ENCODE results near the gene PPP1R1B.

PPP1R1B gene

GRCh38 chr17:39595294-39595693 lies 31.5 kb upstream of the PPP1R1B start:
- Histone ChIP-seq H3K27ac (ENCODE audit: low read length) (no peak overlapping the region), H3K36me3 (ENCODE audit: control insufficient read depth in 1 of 2, insufficient read depth in 2 of 2, low read length in 2 of 2) (no peaks in the 10 kb centered on the region), H3K4me1 (ENCODE audit: control insufficient read depth in 1 of 2, insufficient read depth in 2 of 2, low read length in 2 of 2) (peaks cover 0 to 22% of the 10 kb centered on the region in 2 donors), H3K9me3 (ENCODE audit: control insufficient read depth in 1 of 2, low read length in 2 of 2) (no peaks in the 10 kb centered on the region), H3K27me3 (ENCODE audit: low read depth, low read length) (peaks cover 62% of the 10 kb centered on the region), H3K4me3 (ENCODE audit: low read depth in 1 of 2, low read length in 2 of 2) (no peak overlapping the region)

GRCh38 chr17:39595928-39596510 lies 30.7 kb upstream of the PPP1R1B start:
- Histone ChIP-seq H3K27me3 (ENCODE audit: low read depth, low read length) (peaks cover 69% of the 10 kb centered on the region), H3K9me3 (ENCODE audit: control insufficient read depth in 1 of 2, low read length in 2 of 2) (no peaks in the 10 kb centered on the region), H3K4me3 (ENCODE audit: low read depth in 1 of 2, low read length in 2 of 2) (no peak overlapping the region), H3K4me1 (ENCODE audit: control insufficient read depth in 1 of 2, insufficient read depth in 2 of 2, low read length in 2 of 2) (peaks cover 0 to 22% of the 10 kb centered on the region in 2 donors), H3K27ac (ENCODE audit: low read length) (no peak overlapping the region), H3K36me3 (ENCODE audit: control insufficient read depth in 1 of 2, insufficient read depth in 2 of 2, low read length in 2 of 2) (no peaks in the 10 kb centered on the region)

GRCh38 chr17:39596543-39597267 lies 30.0 kb upstream of the PPP1R1B start:
- no peaks in the 10 kb centered on the region for H3K9me3 ChIP-seq (ENCODE audit: control insufficient read depth in 1 of 2, low read length in 2 of 2)
- no peak overlapping the region for H3K4me3 ChIP-seq (ENCODE audit: low read depth in 1 of 2, low read length in 2 of 2)

GRCh38 chr17:39597372-39598046 lies 29.2 kb upstream of the PPP1R1B start:
- Histone ChIP-seq H3K27me3 (ENCODE audit: low read depth, low read length) (peaks cover 77% of the 10 kb centered on the region), H3K27ac (ENCODE audit: low read length) (no peak overlapping the region), H3K36me3 (ENCODE audit: control insufficient read depth in 1 of 2, insufficient read depth in 2 of 2, low read length in 2 of 2) (no peaks in the 10 kb centered on the region), H3K4me1 (ENCODE audit: control insufficient read depth in 1 of 2, insufficient read depth in 2 of 2, low read length in 2 of 2) (peaks cover 0 to 22% of the 10 kb centered on the region in 2 donors), H3K9me3 (ENCODE audit: control insufficient read depth in 1 of 2, low read length in 2 of 2) (no peaks in the 10 kb centered on the region), H3K4me3 (ENCODE audit: low read depth in 1 of 2, low read length in 2 of 2) (no peak overlapping the region)

More at GRCh38 chr17:39596543-39597267, 30.0 kb upstream of the PPP1R1B start:
- peaks cover 0 to 22% of the 10 kb centered on the region in 2 donors for H3K4me1 ChIP-seq (ENCODE audit: control insufficient read depth in 1 of 2, insufficient read depth in 2 of 2, low read length in 2 of 2)
- peaks cover 73% of the 10 kb centered on the region for H3K27me3 ChIP-seq (ENCODE audit: low read depth, low read length)
- no peaks in the 10 kb centered on the region for H3K36me3 ChIP-seq (ENCODE audit: control insufficient read depth in 1 of 2, insufficient read depth in 2 of 2, low read length in 2 of 2)
- H3K27ac ChIP-seq (ENCODE audit: low read length) = no peak overlapping the region

- Histone ChIP-seq H3K27me3 (ENCODE audit: low read depth, low read length) (peaks cover 83% of the 10 kb centered on the region), H3K4me1 (ENCODE audit: control insufficient read depth in 1 of 2, insufficient read depth in 2 of 2, low read length in 2 of 2) (peaks cover 0 to 22% of the 10 kb centered on the region in 2 donors), H3K27ac (ENCODE audit: low read length) (no peak overlapping the region), H3K36me3 (ENCODE audit: control insufficient read depth in 1 of 2, insufficient read depth in 2 of 2, low read length in 2 of 2) (no peaks in the 10 kb centered on the region), H3K4me3 (ENCODE audit: low read depth in 1 of 2, low read length in 2 of 2) (no peak overlapping the region), H3K9me3 (ENCODE audit: control insufficient read depth in 1 of 2, low read length in 2 of 2) (no peaks in the 10 kb centered on the region)
Observed at GRCh38 chr17:39598047-39598481, 28.7 kb upstream of the PPP1R1B start.

GRCh38 chr17:39598630-39599003 lies 28.1 kb upstream of the PPP1R1B start:
- no peaks in the 10 kb centered on the region for H3K36me3 ChIP-seq (ENCODE audit: control insufficient read depth in 1 of 2, insufficient read depth in 2 of 2, low read length in 2 of 2)
- no peak overlapping the region for H3K27ac ChIP-seq (ENCODE audit: low read length)
- H3K4me3 ChIP-seq (ENCODE audit: low read depth in 1 of 2, low read length in 2 of 2) = peak overlapping the region in 1 of 2 donors; percentile 4
- peaks cover 0 to 22% of the 10 kb centered on the region in 2 donors for H3K4me1 ChIP-seq (ENCODE audit: control insufficient read depth in 1 of 2, insufficient read depth in 2 of 2, low read length in 2 of 2)
- peaks cover 88% of the 10 kb centered on the region for H3K27me3 ChIP-seq (ENCODE audit: low read depth, low read length)
- no peaks in the 10 kb centered on the region for H3K9me3 ChIP-seq (ENCODE audit: control insufficient read depth in 1 of 2, low read length in 2 of 2)

GRCh38 chr17:39599004-39599664 lies 27.6 kb upstream of the PPP1R1B start:
- peak overlapping the region in 1 of 2 donors; percentile 4 for H3K4me3 ChIP-seq (ENCODE audit: low read depth in 1 of 2, low read length in 2 of 2)
- no peak overlapping the region for H3K27ac ChIP-seq (ENCODE audit: low read length)
- peaks cover 0 to 27% of the 10 kb centered on the region in 2 donors for H3K4me1 ChIP-seq (ENCODE audit: control insufficient read depth in 1 of 2, insufficient read depth in 2 of 2, low read length in 2 of 2)
- no peaks in the 10 kb centered on the region for H3K36me3 ChIP-seq (ENCODE audit: control insufficient read depth in 1 of 2, insufficient read depth in 2 of 2, low read length in 2 of 2)
- peaks cover 94% of the 10 kb centered on the region for H3K27me3 ChIP-seq (ENCODE audit: low read depth, low read length)
- no peaks in the 10 kb centered on the region for H3K9me3 ChIP-seq (ENCODE audit: control insufficient read depth in 1 of 2, low read length in 2 of 2)

GRCh38 chr17:39599665-39600231 lies 27.0 kb upstream of the PPP1R1B start:
- no peaks in the 10 kb centered on the region for H3K36me3 ChIP-seq (ENCODE audit: control insufficient read depth in 1 of 2, insufficient read depth in 2 of 2, low read length in 2 of 2)
- H3K4me3 ChIP-seq (ENCODE audit: low read depth in 1 of 2, low read length in 2 of 2) = no peak overlapping the region
- peaks cover 0 to 31% of the 10 kb centered on the region in 2 donors for H3K4me1 ChIP-seq (ENCODE audit: control insufficient read depth in 1 of 2, insufficient read depth in 2 of 2, low read length in 2 of 2)
- H3K9me3 ChIP-seq (ENCODE audit: control insufficient read depth in 1 of 2, low read length in 2 of 2) = no peaks in the 10 kb centered on the region
- H3K27ac ChIP-seq (ENCODE audit: low read length) = no peak overlapping the region
- peaks cover 95% of the 10 kb centered on the region for H3K27me3 ChIP-seq (ENCODE audit: low read depth, low read length)

- Histone ChIP-seq H3K4me3 (ENCODE audit: low read depth in 1 of 2, low read length in 2 of 2) (no peak overlapping the region), H3K4me1 (ENCODE audit: control insufficient read depth in 1 of 2, insufficient read depth in 2 of 2, low read length in 2 of 2) (peaks cover 0 to 38% of the 10 kb centered on the region in 2 donors), H3K27me3 (ENCODE audit: low read depth, low read length) (peaks cover 95% of the 10 kb centered on the region), H3K9me3 (ENCODE audit: control insufficient read depth in 1 of 2, low read length in 2 of 2) (no peaks in the 10 kb centered on the region), H3K27ac (ENCODE audit: low read length) (no peak overlapping the region), H3K36me3 (ENCODE audit: control insufficient read depth in 1 of 2, insufficient read depth in 2 of 2, low read length in 2 of 2) (no peaks in the 10 kb centered on the region)
Observed at GRCh38 chr17:39600288-39600996, 26.3 kb upstream of the PPP1R1B start.

GRCh38 chr17:39600997-39601597 lies 25.7 kb upstream of the PPP1R1B start:
- Histone ChIP-seq H3K36me3 (ENCODE audit: control insufficient read depth in 1 of 2, insufficient read depth in 2 of 2, low read length in 2 of 2) (no peaks in the 10 kb centered on the region), H3K4me1 (ENCODE audit: control insufficient read depth in 1 of 2, insufficient read depth in 2 of 2, low read length in 2 of 2) (peaks cover 0 to 45% of the 10 kb centered on the region in 2 donors), H3K4me3 (ENCODE audit: low read depth in 1 of 2, low read length in 2 of 2) (no peak overlapping the region), H3K27ac (ENCODE audit: low read length) (no peak overlapping the region), H3K27me3 (ENCODE audit: low read depth, low read length) (peaks cover 95% of the 10 kb centered on the region), H3K9me3 (ENCODE audit: control insufficient read depth in 1 of 2, low read length in 2 of 2) (no peaks in the 10 kb centered on the region)

All from muscle layer of duodenum (tissue), 2 donors.